Neural progenitor cell (in vitro differentiated cells): ENCODE data around the gene LPIN1.

Experiments
- EZH2 ChIP-seq: fragments of 200-600 bp; sonication (generic); IDR thresholded peaks from 2 replicates; pipeline ENCODE4 v1.6.1; 2017; ENCODE audit warnings: antibody characterized with exemption, mild to moderate bottlenecking, moderate library complexity
- TF ChIP-seq, protein P1 (sequence below): fragments of 200-600 bp; sonication (generic); IDR thresholded peaks from 2 replicates; pipeline ENCODE4 v1.5.1; 2017; ENCODE audit warnings: antibody characterized with exemption, mild to moderate bottlenecking

DNA sequence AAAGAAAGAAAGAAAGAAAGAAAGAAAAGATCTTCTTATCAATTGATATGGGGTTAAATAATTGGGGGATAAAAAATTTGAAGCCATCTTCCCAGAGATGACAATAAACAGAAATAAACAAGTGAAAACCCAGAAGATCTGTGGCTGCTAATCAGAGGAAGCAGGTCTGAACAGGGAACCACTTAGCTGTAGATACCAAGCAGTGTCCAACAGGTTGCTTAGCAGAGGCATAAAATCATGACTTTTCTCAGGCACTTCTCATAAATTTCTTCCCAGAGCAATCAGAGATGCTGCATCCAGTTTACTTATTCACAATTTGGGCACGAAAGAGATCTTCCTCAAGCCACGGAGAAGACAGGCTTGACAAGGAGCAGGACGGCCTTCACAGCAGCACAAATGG is 5.7 kb upstream of the LPIN1 start:
- TF ChIP-seq, protein P1, sequence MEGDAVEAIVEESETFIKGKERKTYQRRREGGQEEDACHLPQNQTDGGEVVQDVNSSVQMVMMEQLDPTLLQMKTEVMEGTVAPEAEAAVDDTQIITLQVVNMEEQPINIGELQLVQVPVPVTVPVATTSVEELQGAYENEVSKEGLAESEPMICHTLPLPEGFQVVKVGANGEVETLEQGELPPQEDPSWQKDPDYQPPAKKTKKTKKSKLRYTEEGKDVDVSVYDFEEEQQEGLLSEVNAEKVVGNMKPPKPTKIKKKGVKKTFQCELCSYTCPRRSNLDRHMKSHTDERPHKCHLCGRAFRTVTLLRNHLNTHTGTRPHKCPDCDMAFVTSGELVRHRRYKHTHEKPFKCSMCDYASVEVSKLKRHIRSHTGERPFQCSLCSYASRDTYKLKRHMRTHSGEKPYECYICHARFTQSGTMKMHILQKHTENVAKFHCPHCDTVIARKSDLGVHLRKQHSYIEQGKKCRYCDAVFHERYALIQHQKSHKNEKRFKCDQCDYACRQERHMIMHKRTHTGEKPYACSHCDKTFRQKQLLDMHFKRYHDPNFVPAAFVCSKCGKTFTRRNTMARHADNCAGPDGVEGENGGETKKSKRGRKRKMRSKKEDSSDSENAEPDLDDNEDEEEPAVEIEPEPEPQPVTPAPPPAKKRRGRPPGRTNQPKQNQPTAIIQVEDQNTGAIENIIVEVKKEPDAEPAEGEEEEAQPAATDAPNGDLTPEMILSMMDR, result no peak
- no peak for TF ChIP-seq EZH2
